ENCODE measurements around the gene SEMA5B. TPM values are rescaled to one million over a fixed set of nuclear protein-coding genes. Genes with fewer than 3 reads are reported as not detected.

Gene SEMA5B
- total and polyA plus RNA-seq, 2 of the 4 experiments (the other 2 are of a cell fraction): not detected

DNA sequence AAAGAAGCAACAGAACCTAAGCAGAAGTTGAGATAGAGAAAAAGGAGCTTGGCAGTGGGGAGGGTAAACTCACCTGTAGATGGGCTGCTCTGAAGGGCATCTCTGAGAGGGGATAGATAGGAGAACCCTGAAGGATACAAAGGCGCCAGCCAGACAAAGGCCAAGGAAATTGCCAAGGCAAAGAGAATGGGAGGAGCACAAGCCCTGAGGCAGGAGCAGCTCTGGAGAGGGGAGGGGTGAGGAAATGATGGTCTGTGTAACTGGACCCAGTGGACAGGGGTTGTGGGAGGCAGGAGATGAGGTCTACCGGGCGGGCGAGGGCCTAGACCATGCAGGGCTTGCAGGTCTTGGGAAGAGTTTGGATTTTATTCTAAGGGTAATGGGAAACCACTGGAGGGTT is 36.9 kb upstream of the SEMA5B start:
- peaks cover 20% of the 10 kb centered on the region for H3K27me3 ChIP-seq (ENCODE audit: control insufficient read depth, insufficient read depth, low read length)
- H2AFZ ChIP-seq (replicated peaks; ENCODE audit: low read length, poor library complexity): no peak overlapping the region
- dilution Hi-C loops (cut with HindIII; ENCODE audit: low sequenced_read_pairs, unreplicated experiment) (no loop called here), intact Hi-C loops (cut with micrococcal nuclease) (no loop called here), in situ Hi-C loops (cut with MboI; ENCODE audit: low sequenced_read_pairs) (no loop called here)
- peaks cover 10% of the 10 kb centered on the region for H4K20me1 ChIP-seq (ENCODE audit: insufficient read depth, low read length)
- no peak overlapping the region for H3K14ac ChIP-seq (replicated peaks; ENCODE audit: low read depth, low read length)
- ATAC-seq (ENCODE audit: low read depth): no peak
- H2BK20ac ChIP-seq (ENCODE audit: low read depth, low read length): no peak overlapping the region
- 96% methylated on average over 4 of the region's 4 CpGs; no CpG with 5 or more reads in 1 of the 2 experiments for WGBS, 2 experiments (ENCODE audit: extremely low coverage in 2 of 2, insufficient read length in 1 of 2)
- peaks cover 8% of the 10 kb centered on the region for H3K9me1 ChIP-seq (ENCODE audit: insufficient read depth, low read length)
- no peak overlapping the region for H3K27ac ChIP-seq (ENCODE audit: insufficient read depth, low read length)
- H3K18ac ChIP-seq (ENCODE audit: low read depth, low read length): no peak overlapping the region
- H3K36me3 ChIP-seq (ENCODE audit: control insufficient read depth, insufficient read depth, low read length): no peaks in the 10 kb centered on the region
- H4K5ac ChIP-seq (ENCODE audit: low read depth, low read length): no peak overlapping the region
- BruUV-seq (replicated peaks): no TSS peak
- H3K4ac ChIP-seq (ENCODE audit: low read depth, low read length): no peak overlapping the region
- no peak overlapping the region for H2BK5ac ChIP-seq (ENCODE audit: low read depth, low read length, poor library complexity, severe bottlenecking)
- no peak overlapping the region for H3K4me2 ChIP-seq (ENCODE audit: low read depth, low read length)
- H2BK15ac ChIP-seq (ENCODE audit: low read depth, low read length): no peak overlapping the region
- ChIA-PET CTCF (no interaction called here), POLR2A (ENCODE audit: unreplicated experiment) (no interaction called here)
- TF ChIP-seq, protein P1, sequence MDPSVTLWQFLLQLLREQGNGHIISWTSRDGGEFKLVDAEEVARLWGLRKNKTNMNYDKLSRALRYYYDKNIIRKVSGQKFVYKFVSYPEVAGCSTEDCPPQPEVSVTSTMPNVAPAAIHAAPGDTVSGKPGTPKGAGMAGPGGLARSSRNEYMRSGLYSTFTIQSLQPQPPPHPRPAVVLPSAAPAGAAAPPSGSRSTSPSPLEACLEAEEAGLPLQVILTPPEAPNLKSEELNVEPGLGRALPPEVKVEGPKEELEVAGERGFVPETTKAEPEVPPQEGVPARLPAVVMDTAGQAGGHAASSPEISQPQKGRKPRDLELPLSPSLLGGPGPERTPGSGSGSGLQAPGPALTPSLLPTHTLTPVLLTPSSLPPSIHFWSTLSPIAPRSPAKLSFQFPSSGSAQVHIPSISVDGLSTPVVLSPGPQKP (IDR thresholded peaks at IDR 0.05; ENCODE audit: borderline replicate concordance, low read depth, low read length): no peak
- TF ChIP-seq NFE2L2 (IDR thresholded peaks at IDR 0.05; ENCODE audit: low read depth, low read length): no peak
- TF ChIP-seq CEBPB (IDR thresholded peaks at IDR 0.05; ENCODE audit: low read depth, low read length): no peak
- H2AK5ac ChIP-seq (ENCODE audit: low read depth, low read length): no peak overlapping the region
- no peak for DNase-seq
- H4K8ac ChIP-seq (ENCODE audit: low read depth in 2 of 2, low read length in 2 of 2): no peak overlapping the region
- H3K79me1 ChIP-seq (ENCODE audit: low read depth in 1 of 2, low read length in 2 of 2): peaks cover 13 to 24% of the 10 kb centered on the region in 2 experiments; a peak in 3 of 4 replicates
- peaks cover 8% of the 10 kb centered on the region for H3K4me1 ChIP-seq (ENCODE audit: control insufficient read depth, insufficient read depth, low read length)
- no peak overlapping the region for H2BK120ac ChIP-seq (ENCODE audit: low read depth, low read length)
- H3K23ac ChIP-seq (ENCODE audit: low read depth, low read length): no peak overlapping the region
- H3K4me3 ChIP-seq (ENCODE audit: insufficient read depth, low read depth, low read length): no peak overlapping the region
- no peak overlapping the region for H4K91ac ChIP-seq (ENCODE audit: insufficient read depth, low read depth, low read length)
- H3K56ac ChIP-seq (ENCODE audit: extremely low read depth, insufficient read depth, low read length): no peak overlapping the region
- H3K9ac ChIP-seq (ENCODE audit: low read depth, low read length): no peak overlapping the region
- 0 out of 2 replicates have a peak, but pooled peaks cover 2% of the 10 kb centered on the region for H3K9me3 ChIP-seq (ENCODE audit: control insufficient read depth, insufficient read depth, low read length)
- H2AK9ac ChIP-seq (replicated peaks; ENCODE audit: low read depth, low read length, poor library complexity): no peak overlapping the region

All from IMR-90 (cell line).